HepG2 (cell line): Measurements from ENCODE around the gene PLXNA4. TPM values are rescaled to one million over a fixed set of nuclear protein-coding genes. Genes with fewer than 3 reads are reported as not detected.

Experiments
- CHD4 ChIP-seq: fragments of 200-600 bp; sonication (generic); IDR thresholded peaks from 2 replicates; pipeline ENCODE4 v1.7.0; 2017; ENCODE audit warnings: mild to moderate bottlenecking, low read length, borderline replicate concordance
- CREM ChIP-seq, 2 experiments: sonication (generic) in 1 of 2; formaldehyde crosslinking in 1 of 2; IDR thresholded peaks; 2 replicates each; pipeline versions ENCODE4 v1.4.0 to v1.6.1; 2016 to 2020; ENCODE audit warnings: antibody characterized with exemption in 1 of 2, mild to moderate bottlenecking in 1 of 2, missing genetic modification reagents in 1 of 2
- HOXA5 ChIP-seq: sonication (generic); formaldehyde crosslinking; IDR thresholded peaks from 2 replicates; pipeline ENCODE4 v1.4.0; 2020; ENCODE audit warnings: missing genetic modification reagents
- KLF12 ChIP-seq: sonication (generic); formaldehyde crosslinking; IDR thresholded peaks from 2 replicates; pipeline ENCODE4 v1.4.0; 2020; ENCODE audit warnings: missing genetic modification reagents, borderline replicate concordance
- NFE2L2 ChIP-seq: fragments of 150-350 bp; IDR thresholded peaks from 2 replicates; pipeline ENCODE4 v1.6.1; 2014; ENCODE audit warnings: low read length
- NFIB ChIP-seq: sonication (generic); formaldehyde crosslinking; IDR thresholded peaks from 2 replicates; pipeline ENCODE4 v1.9.0; 2021; ENCODE audit warnings: missing genetic modification reagents, mild to moderate bottlenecking, borderline replicate concordance
- NFIC ChIP-seq: IDR thresholded peaks from 2 replicates; pipeline ENCODE4 v1.6.1; 2012; ENCODE audit warnings: mild to moderate bottlenecking, low read length, inconsistent platforms
- NFRKB ChIP-seq: fragments of 450-650 bp; IDR thresholded peaks from 2 replicates; pipeline ENCODE4 v1.6.1; 2017
- SP140L ChIP-seq: sonication (generic); formaldehyde crosslinking; IDR thresholded peaks from 2 replicates; pipeline ENCODE4 v1.4.0; 2020; ENCODE audit warnings: missing genetic modification reagents, borderline replicate concordance
- ZNF121 ChIP-seq: sonication (generic); formaldehyde crosslinking; IDR thresholded peaks from 2 replicates; pipeline ENCODE4 v1.5.0; 2020; ENCODE audit warnings: mild to moderate bottlenecking, missing genetic modification reagents
- ZNF598 ChIP-seq: sonication (generic); formaldehyde crosslinking; IDR thresholded peaks from 2 replicates; pipeline ENCODE4 v1.5.1; 2020; ENCODE audit warnings: mild to moderate bottlenecking, missing genetic modification reagents, borderline replicate concordance
- ZNF790 ChIP-seq: sonication (generic); formaldehyde crosslinking; IDR thresholded peaks from 2 replicates; pipeline ENCODE4 v1.8.0; 2022; ENCODE audit warnings: missing genetic modification reagents, mild to moderate bottlenecking, borderline replicate concordance
- polyA plus RNA-seq, 8 experiments: library from polyadenylated mRNA; depleted of rRNA in 3 of 8; stranded (reverse) in 7 of 8; unstranded in 1 of 8; fragments of >200 nt; fragmentation: Illumina TruSeq in 4 of 8; extraction: Trizol in 4 of 8; gene quantifications; 2 replicates each; pipeline versions ENCODE4 v1.2.1 to v1.2.3, GENCODE V29; 2011 to 2016; ENCODE audit warnings: low read depth in 4 of 8, missing spikeins in 1 of 8, mixed read lengths in 1 of 8; ENCODE audit not compliant: insufficient read depth in 1 of 8
- total RNA-seq, 5 experiments: library from RNA; depleted of rRNA; stranded (reverse); fragments of >200 nt; fragmentation: Illumina TruSeq; extraction: Trizol; gene quantifications; 2 replicates each; pipeline ENCODE4 v1.2.3, GENCODE V29; 2016; ENCODE audit warnings: low read depth in 1 of 5
- TF ChIP-seq, protein P1 (sequence below): sonication (generic); formaldehyde crosslinking; IDR thresholded peaks from 2 replicates; pipeline ENCODE4 v1.4.0; 2020; ENCODE audit warnings: missing genetic modification reagents, borderline replicate concordance
- TF ChIP-seq, protein P2 (sequence below): sonication (generic); formaldehyde crosslinking; IDR thresholded peaks from 2 replicates; pipeline ENCODE4 v1.4.0; 2020; ENCODE audit warnings: mild to moderate bottlenecking, missing genetic modification reagents
- TF ChIP-seq, protein P3 (sequence below): IDR thresholded peaks from 2 replicates; pipeline ENCODE4 v1.4.0; 2020; ENCODE audit warnings: mild to moderate bottlenecking, missing genetic modification reagents
- TF ChIP-seq, protein P4 (sequence below): IDR thresholded peaks from 2 replicates; pipeline ENCODE4 v1.6.1; 2012; ENCODE audit warnings: low read depth, low read length, improper control_type of control experiment

PLXNA4 gene
- total and polyA plus RNA-seq, 2 of the 13 experiments (the other 11 are each of a cell fraction or from before 2014, with no cell fraction given) = 0.01 to 0.04 TPM

DNA sequence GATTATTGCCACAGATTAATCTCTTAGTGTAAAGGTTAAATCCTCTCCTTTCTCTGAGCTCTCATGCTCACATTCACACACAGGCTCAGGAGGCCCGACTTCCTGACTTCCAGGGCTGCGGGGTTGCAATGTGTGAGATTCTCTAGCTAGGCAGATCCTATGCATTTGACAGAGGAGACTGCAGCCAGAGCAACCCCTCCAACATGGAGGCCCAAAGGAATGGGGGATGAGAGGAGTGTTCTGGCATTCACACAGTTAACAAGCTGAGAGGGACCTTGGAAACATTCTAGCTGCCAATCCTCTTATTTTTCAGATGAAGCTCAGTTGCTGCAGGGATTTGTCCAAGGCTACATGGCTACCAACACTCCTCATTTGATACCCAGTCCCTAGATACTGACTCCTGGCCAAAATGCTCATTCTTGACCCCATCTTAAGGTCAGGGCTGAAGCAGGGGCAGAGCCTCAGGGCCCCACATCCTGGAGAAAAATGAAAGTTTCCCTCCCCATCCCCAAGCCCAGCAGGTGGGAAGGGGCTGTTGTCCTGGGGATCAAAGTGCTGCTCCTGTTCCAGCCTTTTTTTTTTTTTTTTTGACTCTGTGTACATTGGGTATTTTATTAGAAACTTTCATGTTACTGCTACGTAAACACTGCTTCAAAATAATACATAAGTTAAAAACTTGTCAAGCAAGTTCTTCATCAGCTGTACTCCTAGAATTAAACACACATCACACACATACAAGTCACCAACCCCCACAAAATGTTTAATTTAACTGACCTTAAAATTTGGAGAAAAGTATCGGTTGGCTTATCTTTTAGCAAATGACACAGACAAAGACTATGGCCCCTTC is 325.6 kb downstream of the PLXNA4 start (continued):
- TF ChIP-seq SP140L = no peak
- TF ChIP-seq CREM (IDR thresholded peaks at IDR 0.05) = peak; percentile 56
- TF ChIP-seq CREM (CRISPR knock-in tag; IDR thresholded peaks at IDR 0.05) = no peak
- TF ChIP-seq KLF12 (CRISPR knock-in tag) = no peak
- TF ChIP-seq, protein P1, sequence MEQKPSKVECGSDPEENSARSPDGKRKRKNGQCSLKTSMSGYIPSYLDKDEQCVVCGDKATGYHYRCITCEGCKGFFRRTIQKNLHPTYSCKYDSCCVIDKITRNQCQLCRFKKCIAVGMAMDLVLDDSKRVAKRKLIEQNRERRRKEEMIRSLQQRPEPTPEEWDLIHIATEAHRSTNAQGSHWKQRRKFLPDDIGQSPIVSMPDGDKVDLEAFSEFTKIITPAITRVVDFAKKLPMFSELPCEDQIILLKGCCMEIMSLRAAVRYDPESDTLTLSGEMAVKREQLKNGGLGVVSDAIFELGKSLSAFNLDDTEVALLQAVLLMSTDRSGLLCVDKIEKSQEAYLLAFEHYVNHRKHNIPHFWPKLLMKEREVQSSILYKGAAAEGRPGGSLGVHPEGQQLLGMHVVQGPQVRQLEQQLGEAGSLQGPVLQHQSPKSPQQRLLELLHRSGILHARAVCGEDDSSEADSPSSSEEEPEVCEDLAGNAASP (CRISPR knock-in tag) = peak; percentile 90; the same call in 1 of the 2 replicates
- TF ChIP-seq NFRKB = no peak
- TF ChIP-seq NFIB (CRISPR knock-in tag) = no peak
- TF ChIP-seq ZNF121 = no peak
- TF ChIP-seq HOXA5 (CRISPR knock-in tag) = no peak
- TF ChIP-seq NFE2L2 = no peak
- TF ChIP-seq NFIC = peak; percentile 26; the same call in 1 of the 2 replicates
- TF ChIP-seq ZNF790 (CRISPR knock-in tag) = no peak
- TF ChIP-seq ZNF598 = no peak
- TF ChIP-seq, protein P2, sequence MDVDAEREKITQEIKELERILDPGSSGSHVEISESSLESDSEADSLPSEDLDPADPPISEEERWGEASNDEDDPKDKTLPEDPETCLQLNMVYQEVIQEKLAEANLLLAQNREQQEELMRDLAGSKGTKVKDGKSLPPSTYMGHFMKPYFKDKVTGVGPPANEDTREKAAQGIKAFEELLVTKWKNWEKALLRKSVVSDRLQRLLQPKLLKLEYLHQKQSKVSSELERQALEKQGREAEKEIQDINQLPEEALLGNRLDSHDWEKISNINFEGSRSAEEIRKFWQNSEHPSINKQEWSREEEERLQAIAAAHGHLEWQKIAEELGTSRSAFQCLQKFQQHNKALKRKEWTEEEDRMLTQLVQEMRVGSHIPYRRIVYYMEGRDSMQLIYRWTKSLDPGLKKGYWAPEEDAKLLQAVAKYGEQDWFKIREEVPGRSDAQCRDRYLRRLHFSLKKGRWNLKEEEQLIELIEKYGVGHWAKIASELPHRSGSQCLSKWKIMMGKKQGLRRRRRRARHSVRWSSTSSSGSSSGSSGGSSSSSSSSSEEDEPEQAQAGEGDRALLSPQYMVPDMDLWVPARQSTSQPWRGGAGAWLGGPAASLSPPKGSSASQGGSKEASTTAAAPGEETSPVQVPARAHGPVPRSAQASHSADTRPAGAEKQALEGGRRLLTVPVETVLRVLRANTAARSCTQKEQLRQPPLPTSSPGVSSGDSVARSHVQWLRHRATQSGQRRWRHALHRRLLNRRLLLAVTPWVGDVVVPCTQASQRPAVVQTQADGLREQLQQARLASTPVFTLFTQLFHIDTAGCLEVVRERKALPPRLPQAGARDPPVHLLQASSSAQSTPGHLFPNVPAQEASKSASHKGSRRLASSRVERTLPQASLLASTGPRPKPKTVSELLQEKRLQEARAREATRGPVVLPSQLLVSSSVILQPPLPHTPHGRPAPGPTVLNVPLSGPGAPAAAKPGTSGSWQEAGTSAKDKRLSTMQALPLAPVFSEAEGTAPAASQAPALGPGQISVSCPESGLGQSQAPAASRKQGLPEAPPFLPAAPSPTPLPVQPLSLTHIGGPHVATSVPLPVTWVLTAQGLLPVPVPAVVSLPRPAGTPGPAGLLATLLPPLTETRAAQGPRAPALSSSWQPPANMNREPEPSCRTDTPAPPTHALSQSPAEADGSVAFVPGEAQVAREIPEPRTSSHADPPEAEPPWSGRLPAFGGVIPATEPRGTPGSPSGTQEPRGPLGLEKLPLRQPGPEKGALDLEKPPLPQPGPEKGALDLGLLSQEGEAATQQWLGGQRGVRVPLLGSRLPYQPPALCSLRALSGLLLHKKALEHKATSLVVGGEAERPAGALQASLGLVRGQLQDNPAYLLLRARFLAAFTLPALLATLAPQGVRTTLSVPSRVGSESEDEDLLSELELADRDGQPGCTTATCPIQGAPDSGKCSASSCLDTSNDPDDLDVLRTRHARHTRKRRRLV (CRISPR knock-in tag) = no peak; the same call in 1 of the 2 replicates
- TF ChIP-seq CHD4 = no peak
- TF ChIP-seq, protein P3, sequence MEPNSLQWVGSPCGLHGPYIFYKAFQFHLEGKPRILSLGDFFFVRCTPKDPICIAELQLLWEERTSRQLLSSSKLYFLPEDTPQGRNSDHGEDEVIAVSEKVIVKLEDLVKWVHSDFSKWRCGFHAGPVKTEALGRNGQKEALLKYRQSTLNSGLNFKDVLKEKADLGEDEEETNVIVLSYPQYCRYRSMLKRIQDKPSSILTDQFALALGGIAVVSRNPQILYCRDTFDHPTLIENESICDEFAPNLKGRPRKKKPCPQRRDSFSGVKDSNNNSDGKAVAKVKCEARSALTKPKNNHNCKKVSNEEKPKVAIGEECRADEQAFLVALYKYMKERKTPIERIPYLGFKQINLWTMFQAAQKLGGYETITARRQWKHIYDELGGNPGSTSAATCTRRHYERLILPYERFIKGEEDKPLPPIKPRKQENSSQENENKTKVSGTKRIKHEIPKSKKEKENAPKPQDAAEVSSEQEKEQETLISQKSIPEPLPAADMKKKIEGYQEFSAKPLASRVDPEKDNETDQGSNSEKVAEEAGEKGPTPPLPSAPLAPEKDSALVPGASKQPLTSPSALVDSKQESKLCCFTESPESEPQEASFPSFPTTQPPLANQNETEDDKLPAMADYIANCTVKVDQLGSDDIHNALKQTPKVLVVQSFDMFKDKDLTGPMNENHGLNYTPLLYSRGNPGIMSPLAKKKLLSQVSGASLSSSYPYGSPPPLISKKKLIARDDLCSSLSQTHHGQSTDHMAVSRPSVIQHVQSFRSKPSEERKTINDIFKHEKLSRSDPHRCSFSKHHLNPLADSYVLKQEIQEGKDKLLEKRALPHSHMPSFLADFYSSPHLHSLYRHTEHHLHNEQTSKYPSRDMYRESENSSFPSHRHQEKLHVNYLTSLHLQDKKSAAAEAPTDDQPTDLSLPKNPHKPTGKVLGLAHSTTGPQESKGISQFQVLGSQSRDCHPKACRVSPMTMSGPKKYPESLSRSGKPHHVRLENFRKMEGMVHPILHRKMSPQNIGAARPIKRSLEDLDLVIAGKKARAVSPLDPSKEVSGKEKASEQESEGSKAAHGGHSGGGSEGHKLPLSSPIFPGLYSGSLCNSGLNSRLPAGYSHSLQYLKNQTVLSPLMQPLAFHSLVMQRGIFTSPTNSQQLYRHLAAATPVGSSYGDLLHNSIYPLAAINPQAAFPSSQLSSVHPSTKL (CRISPR knock-in tag) = 0 out of 2 replicates have a peak, but pooled peaks have one; percentile 3
- TF ChIP-seq, protein P4, sequence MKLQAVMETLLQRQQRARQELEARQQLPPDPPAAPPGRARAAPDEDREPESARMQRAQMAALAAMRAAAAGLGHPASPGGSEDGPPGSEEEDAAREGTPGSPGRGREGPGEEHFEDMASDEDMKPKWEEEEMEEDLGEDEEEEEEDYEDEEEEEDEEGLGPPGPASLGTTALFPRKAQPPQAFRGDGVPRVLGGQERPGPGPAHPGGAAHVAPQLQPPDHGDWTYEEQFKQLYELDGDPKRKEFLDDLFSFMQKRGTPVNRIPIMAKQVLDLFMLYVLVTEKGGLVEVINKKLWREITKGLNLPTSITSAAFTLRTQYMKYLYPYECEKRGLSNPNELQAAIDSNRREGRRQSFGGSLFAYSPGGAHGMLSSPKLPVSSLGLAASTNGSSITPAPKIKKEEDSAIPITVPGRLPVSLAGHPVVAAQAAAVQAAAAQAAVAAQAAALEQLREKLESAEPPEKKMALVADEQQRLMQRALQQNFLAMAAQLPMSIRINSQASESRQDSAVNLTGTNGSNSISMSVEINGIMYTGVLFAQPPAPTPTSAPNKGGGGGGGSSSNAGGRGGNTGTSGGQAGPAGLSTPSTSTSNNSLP = no peak
